GM20000 (cell line): ENCODE results near the gene PDGFB.
A peak's percentile ranks its signal among the peaks of the same experiment; 100 is the strongest.

Experiments
- DNase-seq: peaks from one replicate; pipeline ENCODE4 v3.0.0; 2012; ENCODE audit warnings: low spot score
- TF ChIP-seq, protein P1 (sequence below): IDR thresholded peaks from 2 replicates; pipeline ENCODE4 v1.5.1; 2012; ENCODE audit warnings: mild to moderate bottlenecking, control low read depth; ENCODE audit errors: extremely low read depth, missing control alignments

The PDGFB gene

GRCh38 chr22:39289533-39289932, 44.8 kb upstream of the PDGFB start:
- TF ChIP-seq, protein P1, sequence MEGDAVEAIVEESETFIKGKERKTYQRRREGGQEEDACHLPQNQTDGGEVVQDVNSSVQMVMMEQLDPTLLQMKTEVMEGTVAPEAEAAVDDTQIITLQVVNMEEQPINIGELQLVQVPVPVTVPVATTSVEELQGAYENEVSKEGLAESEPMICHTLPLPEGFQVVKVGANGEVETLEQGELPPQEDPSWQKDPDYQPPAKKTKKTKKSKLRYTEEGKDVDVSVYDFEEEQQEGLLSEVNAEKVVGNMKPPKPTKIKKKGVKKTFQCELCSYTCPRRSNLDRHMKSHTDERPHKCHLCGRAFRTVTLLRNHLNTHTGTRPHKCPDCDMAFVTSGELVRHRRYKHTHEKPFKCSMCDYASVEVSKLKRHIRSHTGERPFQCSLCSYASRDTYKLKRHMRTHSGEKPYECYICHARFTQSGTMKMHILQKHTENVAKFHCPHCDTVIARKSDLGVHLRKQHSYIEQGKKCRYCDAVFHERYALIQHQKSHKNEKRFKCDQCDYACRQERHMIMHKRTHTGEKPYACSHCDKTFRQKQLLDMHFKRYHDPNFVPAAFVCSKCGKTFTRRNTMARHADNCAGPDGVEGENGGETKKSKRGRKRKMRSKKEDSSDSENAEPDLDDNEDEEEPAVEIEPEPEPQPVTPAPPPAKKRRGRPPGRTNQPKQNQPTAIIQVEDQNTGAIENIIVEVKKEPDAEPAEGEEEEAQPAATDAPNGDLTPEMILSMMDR, result no peak
- DNase-seq, result no peak

DNA sequence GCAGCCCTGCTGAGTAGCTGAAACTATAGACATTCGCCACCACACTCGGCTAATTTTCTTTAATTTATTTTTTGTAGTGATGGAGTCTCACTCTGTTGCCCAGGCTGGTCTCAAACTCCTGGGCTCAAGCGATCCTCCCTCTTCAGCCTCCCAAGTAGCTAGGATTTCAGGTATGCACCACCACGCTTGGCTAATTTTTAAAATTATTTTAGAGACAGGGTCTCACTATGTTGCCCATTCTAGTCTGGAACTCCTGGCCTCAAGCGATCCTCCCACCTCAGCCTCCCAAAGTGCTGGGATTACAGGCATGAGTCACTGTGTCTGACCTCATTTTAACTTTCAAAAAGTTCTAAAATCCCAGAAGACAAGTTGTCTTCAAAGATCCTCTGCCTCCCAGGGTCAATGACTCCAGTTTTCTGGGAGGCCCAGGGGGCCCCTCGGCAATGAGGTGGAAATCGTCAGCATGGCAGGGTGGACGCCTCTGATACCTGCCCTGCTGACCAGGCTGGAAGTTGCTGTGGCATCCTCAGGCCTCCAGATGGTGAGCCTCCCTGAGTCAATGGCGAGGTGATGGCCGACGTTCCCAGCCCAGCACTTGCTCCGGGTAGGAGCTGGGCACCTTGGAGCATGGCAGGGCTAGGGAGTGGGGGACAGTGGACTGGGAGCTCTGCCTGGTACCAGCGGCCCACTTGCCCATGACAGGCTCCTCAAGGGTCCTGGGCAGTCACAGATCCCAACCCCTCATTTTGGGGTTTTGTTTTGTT, 43.5 kb upstream of the PDGFB start:
- no peak for DNase-seq
- TF ChIP-seq, protein P1, result no peak

DNA sequence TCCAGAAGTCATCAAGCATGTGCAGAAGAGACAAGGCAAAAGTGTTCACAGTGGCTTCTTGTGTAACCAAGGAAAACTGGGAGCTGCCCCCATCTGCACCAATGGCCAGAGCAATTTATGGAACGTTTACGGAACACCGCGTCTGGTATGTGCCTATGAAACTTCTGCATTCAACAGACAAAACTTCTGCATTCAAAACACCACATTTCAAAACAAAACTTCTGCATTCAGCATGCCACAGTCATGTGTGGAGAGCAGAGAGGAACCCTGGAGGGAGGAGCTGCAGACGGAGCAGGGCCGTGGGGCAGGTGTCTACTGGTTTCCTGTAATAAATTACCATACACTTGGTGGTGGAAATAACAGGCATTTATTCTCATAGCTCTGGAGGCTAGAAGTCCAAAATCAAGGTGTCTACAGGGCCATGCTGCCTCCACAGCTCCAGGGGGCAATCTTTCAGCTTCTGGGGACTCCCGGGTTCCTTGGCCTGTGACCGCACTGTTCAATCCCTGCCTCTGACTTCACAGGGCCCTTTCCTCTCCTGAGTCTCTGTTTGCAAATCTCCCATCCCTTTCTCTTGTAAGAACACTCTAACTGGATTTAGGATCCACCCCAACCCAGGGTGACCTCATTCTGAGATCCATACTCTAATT, 42.4 kb upstream of the PDGFB start:
- DNase-seq, result peak; percentile 87
- TF ChIP-seq, protein P1, result no peak

DNA sequence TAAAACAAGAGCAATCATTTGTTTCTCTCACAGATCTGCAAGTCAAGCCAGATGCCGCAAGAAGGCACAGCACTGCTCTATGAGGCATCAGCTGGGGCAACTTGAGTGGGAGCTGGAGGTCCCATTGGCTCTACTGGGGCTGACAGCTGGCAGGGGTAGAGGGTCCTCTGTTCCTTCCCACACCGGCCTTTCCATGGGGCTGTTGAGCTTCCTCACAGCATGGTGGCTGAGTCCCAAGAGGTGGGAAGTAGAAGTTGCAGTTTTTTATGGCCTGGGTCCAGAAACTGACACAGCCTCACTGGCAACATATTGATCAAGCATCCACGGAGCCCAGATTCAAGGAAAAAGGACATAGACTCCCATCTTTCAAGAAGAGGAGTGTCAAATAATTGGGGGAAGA, 40.2 kb upstream of the PDGFB start:
- DNase-seq, result no peak
- TF ChIP-seq, protein P1, result no peak

DNA sequence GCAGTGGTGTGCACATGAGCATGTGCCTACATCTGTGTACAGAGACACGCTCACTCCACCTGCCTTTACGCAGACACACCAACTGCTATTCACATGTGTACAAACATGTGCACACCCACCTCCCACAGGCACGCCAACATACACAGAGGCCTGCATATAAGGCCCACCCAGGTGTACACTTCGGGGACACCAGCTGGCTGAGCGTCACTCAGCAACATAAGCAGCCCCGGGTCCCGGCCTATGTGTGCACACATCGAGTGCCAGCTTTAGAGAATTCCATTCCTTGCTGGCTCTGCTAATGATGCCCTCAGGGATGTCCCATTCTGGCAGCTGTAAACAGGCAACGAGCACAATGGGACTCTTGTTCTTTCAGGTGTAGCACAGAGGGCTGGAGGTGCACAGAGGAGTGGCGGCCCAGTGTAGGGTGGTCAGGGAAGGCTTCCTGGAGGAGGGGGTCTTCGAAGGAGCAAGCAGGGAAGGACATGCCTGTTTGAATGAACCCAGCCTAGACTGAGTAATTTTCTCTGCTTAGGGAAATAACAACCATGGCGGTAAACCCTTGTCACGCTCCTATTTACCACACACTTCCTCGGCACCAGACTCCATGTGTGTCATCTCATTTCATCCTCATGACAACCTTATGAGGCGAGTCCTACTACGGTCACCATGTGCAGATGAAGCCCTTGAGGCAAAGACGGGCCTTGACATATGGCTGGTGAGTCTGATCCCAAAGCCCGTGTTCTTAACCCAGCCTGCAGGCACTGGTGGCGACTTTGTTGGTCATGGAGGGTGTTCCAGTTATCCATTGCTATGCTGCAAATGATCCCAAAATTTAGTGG, 39.6 kb upstream of the PDGFB start:
- no peak for DNase-seq
- TF ChIP-seq, protein P1, result no peak

- TF ChIP-seq, protein P1, result no peak
- DNase-seq, result no peak
These were observed 38.8 kb upstream of the PDGFB start for GRCh38 chr22:39283322-39284141.
